WTC11 (cell line): ENCODE data around the gene BTLA. TPM values are rescaled to one million over a fixed set of nuclear protein-coding genes. Genes with fewer than 3 reads are reported as not detected.
A peak's percentile ranks its signal among the peaks of the same experiment; 100 is the strongest.

ENCODE experiments used
- ATAC-seq: fragments of 200-7000 bp; cut with Tn5 transposase; 2 replicates; pipeline ENCODE4 v1.10.0; 2021; ENCODE audit warnings: mild to moderate bottlenecking, moderate library complexity
- CTCF ChIA-PET: fragments of 300-600 bp; sonication (Branson Sonifier 250); formaldehyde crosslinking; loops from one replicate; lab custom pipeline; 2021; ENCODE audit warnings: antibody characterized with exemption; lab: Charles Lee
- POLR2A ChIA-PET: fragments of 350-600 bp; sonication (Branson Sonifier 250); formaldehyde crosslinking; loops from one replicate; lab custom pipeline; 2021; ENCODE audit warnings: antibody characterized with exemption; lab: Charles Lee
- DNase-seq: peaks from one replicate; pipeline ENCODE4 v3.0.0; 2021; ENCODE audit warnings: low spot score
- H3K27ac Mint-ChIP-seq: 2 replicates; pipeline ENCODE4 v1.8.0; 2021; ENCODE audit warnings: mixed read lengths
- H3K27me3 Mint-ChIP-seq: 2 replicates; pipeline ENCODE4 v1.8.0; 2021; ENCODE audit warnings: low read depth, mild to moderate bottlenecking, moderate library complexity, mixed read lengths
- H3K36me3 Mint-ChIP-seq: 2 replicates; pipeline ENCODE4 v1.8.0; 2021; ENCODE audit warnings: mixed read lengths
- H3K4me1 Mint-ChIP-seq: 2 replicates; pipeline ENCODE4 v1.8.0; 2022; ENCODE audit warnings: mixed read lengths
- H3K4me3 Mint-ChIP-seq: 2 replicates; pipeline ENCODE4 v1.8.0; 2021; ENCODE audit warnings: mild to moderate bottlenecking, moderate library complexity, mixed read lengths
- H3K9me3 Mint-ChIP-seq: 2 replicates; pipeline ENCODE4 v1.8.0; 2021; ENCODE audit warnings: mixed read lengths
- AFF4 ChIP-seq: sonication (generic); formaldehyde crosslinking; IDR thresholded peaks from 2 replicates; pipeline ENCODE4 v1.8.1; 2023; ENCODE audit warnings: mild to moderate bottlenecking, missing genetic modification reagents, borderline replicate concordance
- ATF1 ChIP-seq: sonication (generic); formaldehyde crosslinking; IDR thresholded peaks from 2 replicates; pipeline ENCODE4 v1.8.1; 2023; ENCODE audit warnings: mild to moderate bottlenecking, moderate library complexity, missing genetic modification reagents
- E2F1 ChIP-seq: sonication (generic); formaldehyde crosslinking; IDR thresholded peaks from 2 replicates; pipeline ENCODE4 v1.8.0; 2022; ENCODE audit warnings: mild to moderate bottlenecking, missing genetic modification reagents
- FOXJ3 ChIP-seq: sonication (generic); formaldehyde crosslinking; IDR thresholded peaks from 2 replicates; pipeline ENCODE4 v1.9.0; 2021; ENCODE audit warnings: missing genetic modification reagents, mild to moderate bottlenecking, borderline replicate concordance
- IRF2 ChIP-seq: sonication (generic); formaldehyde crosslinking; IDR thresholded peaks from 2 replicates; pipeline ENCODE4 v1.8.0; 2022; ENCODE audit warnings: low read depth, missing genetic modification reagents, borderline replicate concordance
- JAZF1 ChIP-seq: fragments of 250-450 bp; sonication (Bioruptor Pico); IDR thresholded peaks from 2 replicates; pipeline ENCODE4 v1.9.0; 2021; ENCODE audit warnings: moderate library complexity, mild to moderate bottlenecking, inconsistent platforms
- KAT7 ChIP-seq: sonication (generic); formaldehyde crosslinking; IDR thresholded peaks from 2 replicates; pipeline ENCODE4 v1.8.1; 2023; ENCODE audit warnings: missing genetic modification reagents, mild to moderate bottlenecking, borderline replicate concordance
- MXD4 ChIP-seq: fragments of 250-450 bp; sonication (Bioruptor Pico); IDR thresholded peaks from 2 replicates; pipeline ENCODE4 v1.8.0; 2021; ENCODE audit warnings: mild to moderate bottlenecking, moderate library complexity, borderline replicate concordance
- NR2C2 ChIP-seq: sonication (generic); formaldehyde crosslinking; IDR thresholded peaks from 2 replicates; pipeline ENCODE4 v1.8.0; 2022; ENCODE audit warnings: mild to moderate bottlenecking, missing genetic modification reagents
- SMAD4 ChIP-seq: sonication (generic); formaldehyde crosslinking; IDR thresholded peaks from 2 replicates; pipeline ENCODE4 v1.8.0; 2022; ENCODE audit warnings: mild to moderate bottlenecking, missing genetic modification reagents
- TCF7 ChIP-seq: sonication (generic); formaldehyde crosslinking; IDR thresholded peaks from 2 replicates; pipeline ENCODE4 v1.8.0; 2022; ENCODE audit warnings: mild to moderate bottlenecking, low read depth, missing genetic modification reagents, moderate library complexity
- TEAD4 ChIP-seq: sonication (generic); formaldehyde crosslinking; IDR thresholded peaks from 2 replicates; pipeline ENCODE4 v1.8.0; 2022; ENCODE audit warnings: mild to moderate bottlenecking, missing genetic modification reagents
- ZNF396 ChIP-seq: fragments of 250-450 bp; sonication (Bioruptor Pico); IDR thresholded peaks from 2 replicates; pipeline ENCODE4 v1.8.0; 2021; ENCODE audit warnings: mild to moderate bottlenecking, moderate library complexity, borderline replicate concordance
- ZNF416 ChIP-seq: fragments of 250-450 bp; sonication (Bioruptor Pico); IDR thresholded peaks from 2 replicates; pipeline ENCODE4 v1.9.0; 2021; ENCODE audit warnings: mild to moderate bottlenecking, inconsistent platforms
- ZNF671 ChIP-seq: fragments of 250-450 bp; sonication (Bioruptor Pico); IDR thresholded peaks from 2 replicates; pipeline ENCODE4 v1.8.0; 2021; ENCODE audit warnings: mild to moderate bottlenecking
- total RNA-seq: library from RNA; stranded (reverse); gene quantifications from 3 replicates; pipeline ENCODE4 v1.2.3, GENCODE V29; 2021
- TF ChIP-seq, protein P1 (sequence below): sonication (generic); formaldehyde crosslinking; IDR thresholded peaks from 2 replicates; pipeline ENCODE4 v1.8.1; 2022; ENCODE audit warnings: mild to moderate bottlenecking, missing genetic modification reagents, moderate library complexity, borderline replicate concordance
- TF ChIP-seq, protein P2 (sequence below): sonication (generic); formaldehyde crosslinking; IDR thresholded peaks from 2 replicates; pipeline ENCODE4 v1.8.1; 2023; ENCODE audit warnings: mild to moderate bottlenecking, missing genetic modification reagents, moderate library complexity
- TF ChIP-seq, protein P3 (sequence below): fragments of 250-450 bp; sonication (Bioruptor Pico); IDR thresholded peaks from 2 replicates; pipeline ENCODE4 v1.8.0; 2021; ENCODE audit warnings: mild to moderate bottlenecking
- TF ChIP-seq, protein P4 (sequence below): fragments of 200-600 bp; IDR thresholded peaks from 2 replicates; pipeline ENCODE4 v1.8.0; 2022; ENCODE audit warnings: antibody characterized with exemption
- TF ChIP-seq, protein P5 (sequence below): sonication (generic); formaldehyde crosslinking; conservative IDR thresholded peaks from 2 replicates; pipeline ENCODE4 v1.8.1; 2022; ENCODE audit warnings: mild to moderate bottlenecking, missing genetic modification reagents
- TF ChIP-seq, protein P6 (sequence below): sonication (generic); formaldehyde crosslinking; IDR thresholded peaks from 2 replicates; pipeline ENCODE4 v1.8.0; 2023; ENCODE audit warnings: mild to moderate bottlenecking, missing genetic modification reagents

BTLA gene
- total RNA-seq, 1 experiment from 2014 or later: not detected

DNA sequence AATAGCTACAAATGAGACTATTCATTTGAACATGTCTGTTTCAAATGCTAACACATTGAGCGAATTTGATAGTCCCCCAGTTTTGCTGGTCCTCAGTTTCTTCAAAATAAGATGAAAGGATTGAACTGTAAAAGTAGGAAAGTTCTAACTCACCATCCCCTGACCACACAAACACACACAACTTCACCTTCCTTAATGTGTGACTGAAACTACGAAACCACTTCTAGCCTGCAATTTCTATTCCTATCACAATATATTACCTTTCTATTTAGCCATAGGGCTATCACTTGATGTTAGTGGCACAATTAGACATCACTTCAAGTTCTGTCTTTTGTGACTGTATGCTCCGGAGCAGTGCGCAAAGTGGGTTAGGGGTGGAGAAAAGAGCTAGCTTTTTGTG lies 14.9 kb downstream of the BTLA start:
- peaks cover 10% of the 10 kb centered on the region for H3K9me3 Mint-ChIP-seq
- no peak for TF ChIP-seq ZNF396
- no peak for TF ChIP-seq ZNF416
- no peak for TF ChIP-seq MXD4 (CRISPR knock-in tag)
- TF ChIP-seq ZNF671 (CRISPR knock-in tag): no peak
- TF ChIP-seq TEAD4: no peak
- TF ChIP-seq, protein P1, sequence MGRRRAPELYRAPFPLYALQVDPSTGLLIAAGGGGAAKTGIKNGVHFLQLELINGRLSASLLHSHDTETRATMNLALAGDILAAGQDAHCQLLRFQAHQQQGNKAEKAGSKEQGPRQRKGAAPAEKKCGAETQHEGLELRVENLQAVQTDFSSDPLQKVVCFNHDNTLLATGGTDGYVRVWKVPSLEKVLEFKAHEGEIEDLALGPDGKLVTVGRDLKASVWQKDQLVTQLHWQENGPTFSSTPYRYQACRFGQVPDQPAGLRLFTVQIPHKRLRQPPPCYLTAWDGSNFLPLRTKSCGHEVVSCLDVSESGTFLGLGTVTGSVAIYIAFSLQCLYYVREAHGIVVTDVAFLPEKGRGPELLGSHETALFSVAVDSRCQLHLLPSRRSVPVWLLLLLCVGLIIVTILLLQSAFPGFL (CRISPR knock-in tag): no peak
- no peak for TF ChIP-seq E2F1 (CRISPR knock-in tag)
- TF ChIP-seq, protein P2, sequence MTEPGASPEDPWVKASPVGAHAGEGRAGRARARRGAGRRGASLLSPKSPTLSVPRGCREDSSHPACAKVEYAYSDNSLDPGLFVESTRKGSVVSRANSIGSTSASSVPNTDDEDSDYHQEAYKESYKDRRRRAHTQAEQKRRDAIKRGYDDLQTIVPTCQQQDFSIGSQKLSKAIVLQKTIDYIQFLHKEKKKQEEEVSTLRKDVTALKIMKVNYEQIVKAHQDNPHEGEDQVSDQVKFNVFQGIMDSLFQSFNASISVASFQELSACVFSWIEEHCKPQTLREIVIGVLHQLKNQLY (CRISPR knock-in tag): no peak
- no peak for TF ChIP-seq JAZF1 (CRISPR knock-in tag)
- no peak for ATAC-seq
- no peak for DNase-seq
- 0 out of 2 replicates have a peak overlapping the region, but pooled peaks have one; percentile 11 for H3K27ac Mint-ChIP-seq
- H3K4me1 Mint-ChIP-seq: peaks cover 18% of the 10 kb centered on the region
- no peak overlapping the region for H3K4me3 Mint-ChIP-seq
- no peaks in the 10 kb centered on the region for H3K27me3 Mint-ChIP-seq
- ChIA-PET CTCF (no interaction called here), POLR2A (no interaction called here)
- H3K36me3 Mint-ChIP-seq: no peaks in the 10 kb centered on the region

DNA sequence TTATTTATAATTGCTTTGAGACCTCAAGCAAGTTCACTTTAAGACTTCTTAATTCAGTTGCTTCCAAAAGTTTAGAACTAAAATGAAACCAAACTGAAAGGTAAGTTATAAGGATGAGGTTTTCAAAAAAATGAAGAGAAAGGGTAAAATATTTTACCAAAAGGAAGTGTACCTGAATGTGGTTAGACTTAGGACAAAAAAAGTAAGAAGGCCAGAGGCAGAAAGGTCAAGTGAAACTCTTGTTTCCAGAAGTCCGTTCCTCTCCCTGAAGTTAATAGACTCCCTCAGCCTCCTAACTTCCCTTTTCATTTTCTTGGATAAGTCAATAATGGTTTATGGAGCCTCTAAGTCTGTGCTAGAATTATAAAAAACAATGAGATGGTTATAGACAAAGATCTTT lies 16.6 kb downstream of the BTLA start:
- ATAC-seq (no peak), DNase-seq (no peak)
- H3K27ac Mint-ChIP-seq: no peak overlapping the region
- no peaks in the 10 kb centered on the region for H3K27me3 Mint-ChIP-seq
- H3K4me1 Mint-ChIP-seq: peaks cover 18% of the 10 kb centered on the region
- ChIA-PET CTCF (no interaction called here), POLR2A (no interaction called here)
- no peak overlapping the region for H3K4me3 Mint-ChIP-seq
- no peak for TF ChIP-seq TCF7 (CRISPR knock-in tag)
- TF ChIP-seq, protein P3, sequence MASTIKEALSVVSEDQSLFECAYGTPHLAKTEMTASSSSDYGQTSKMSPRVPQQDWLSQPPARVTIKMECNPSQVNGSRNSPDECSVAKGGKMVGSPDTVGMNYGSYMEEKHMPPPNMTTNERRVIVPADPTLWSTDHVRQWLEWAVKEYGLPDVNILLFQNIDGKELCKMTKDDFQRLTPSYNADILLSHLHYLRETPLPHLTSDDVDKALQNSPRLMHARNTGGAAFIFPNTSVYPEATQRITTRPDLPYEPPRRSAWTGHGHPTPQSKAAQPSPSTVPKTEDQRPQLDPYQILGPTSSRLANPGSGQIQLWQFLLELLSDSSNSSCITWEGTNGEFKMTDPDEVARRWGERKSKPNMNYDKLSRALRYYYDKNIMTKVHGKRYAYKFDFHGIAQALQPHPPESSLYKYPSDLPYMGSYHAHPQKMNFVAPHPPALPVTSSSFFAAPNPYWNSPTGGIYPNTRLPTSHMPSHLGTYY (CRISPR knock-in tag): no peak
- no peak for TF ChIP-seq AFF4
- no peak for TF ChIP-seq MXD4 (CRISPR knock-in tag)
- TF ChIP-seq IRF2 (CRISPR knock-in tag): no peak
- TF ChIP-seq ATF1 (CRISPR knock-in tag): no peak
- no peak for TF ChIP-seq SMAD4 (CRISPR knock-in tag)
- TF ChIP-seq NR2C2: no peak
- TF ChIP-seq KAT7: no peak
- TF ChIP-seq, protein P4, sequence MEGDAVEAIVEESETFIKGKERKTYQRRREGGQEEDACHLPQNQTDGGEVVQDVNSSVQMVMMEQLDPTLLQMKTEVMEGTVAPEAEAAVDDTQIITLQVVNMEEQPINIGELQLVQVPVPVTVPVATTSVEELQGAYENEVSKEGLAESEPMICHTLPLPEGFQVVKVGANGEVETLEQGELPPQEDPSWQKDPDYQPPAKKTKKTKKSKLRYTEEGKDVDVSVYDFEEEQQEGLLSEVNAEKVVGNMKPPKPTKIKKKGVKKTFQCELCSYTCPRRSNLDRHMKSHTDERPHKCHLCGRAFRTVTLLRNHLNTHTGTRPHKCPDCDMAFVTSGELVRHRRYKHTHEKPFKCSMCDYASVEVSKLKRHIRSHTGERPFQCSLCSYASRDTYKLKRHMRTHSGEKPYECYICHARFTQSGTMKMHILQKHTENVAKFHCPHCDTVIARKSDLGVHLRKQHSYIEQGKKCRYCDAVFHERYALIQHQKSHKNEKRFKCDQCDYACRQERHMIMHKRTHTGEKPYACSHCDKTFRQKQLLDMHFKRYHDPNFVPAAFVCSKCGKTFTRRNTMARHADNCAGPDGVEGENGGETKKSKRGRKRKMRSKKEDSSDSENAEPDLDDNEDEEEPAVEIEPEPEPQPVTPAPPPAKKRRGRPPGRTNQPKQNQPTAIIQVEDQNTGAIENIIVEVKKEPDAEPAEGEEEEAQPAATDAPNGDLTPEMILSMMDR: no peak
- TF ChIP-seq, protein P5, sequence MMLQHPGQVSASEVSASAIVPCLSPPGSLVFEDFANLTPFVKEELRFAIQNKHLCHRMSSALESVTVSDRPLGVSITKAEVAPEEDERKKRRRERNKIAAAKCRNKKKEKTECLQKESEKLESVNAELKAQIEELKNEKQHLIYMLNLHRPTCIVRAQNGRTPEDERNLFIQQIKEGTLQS: no peak
- TF ChIP-seq, protein P6, sequence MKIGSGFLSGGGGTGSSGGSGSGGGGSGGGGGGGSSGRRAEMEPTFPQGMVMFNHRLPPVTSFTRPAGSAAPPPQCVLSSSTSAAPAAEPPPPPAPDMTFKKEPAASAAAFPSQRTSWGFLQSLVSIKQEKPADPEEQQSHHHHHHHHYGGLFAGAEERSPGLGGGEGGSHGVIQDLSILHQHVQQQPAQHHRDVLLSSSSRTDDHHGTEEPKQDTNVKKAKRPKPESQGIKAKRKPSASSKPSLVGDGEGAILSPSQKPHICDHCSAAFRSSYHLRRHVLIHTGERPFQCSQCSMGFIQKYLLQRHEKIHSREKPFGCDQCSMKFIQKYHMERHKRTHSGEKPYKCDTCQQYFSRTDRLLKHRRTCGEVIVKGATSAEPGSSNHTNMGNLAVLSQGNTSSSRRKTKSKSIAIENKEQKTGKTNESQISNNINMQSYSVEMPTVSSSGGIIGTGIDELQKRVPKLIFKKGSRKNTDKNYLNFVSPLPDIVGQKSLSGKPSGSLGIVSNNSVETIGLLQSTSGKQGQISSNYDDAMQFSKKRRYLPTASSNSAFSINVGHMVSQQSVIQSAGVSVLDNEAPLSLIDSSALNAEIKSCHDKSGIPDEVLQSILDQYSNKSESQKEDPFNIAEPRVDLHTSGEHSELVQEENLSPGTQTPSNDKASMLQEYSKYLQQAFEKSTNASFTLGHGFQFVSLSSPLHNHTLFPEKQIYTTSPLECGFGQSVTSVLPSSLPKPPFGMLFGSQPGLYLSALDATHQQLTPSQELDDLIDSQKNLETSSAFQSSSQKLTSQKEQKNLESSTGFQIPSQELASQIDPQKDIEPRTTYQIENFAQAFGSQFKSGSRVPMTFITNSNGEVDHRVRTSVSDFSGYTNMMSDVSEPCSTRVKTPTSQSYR (CRISPR knock-in tag): no peak
- TF ChIP-seq FOXJ3: no peak
- peaks cover 10% of the 10 kb centered on the region for H3K9me3 Mint-ChIP-seq
- no peaks in the 10 kb centered on the region for H3K36me3 Mint-ChIP-seq
